ENCODE data around the gene HSD17B1. TPM values are rescaled to one million over a fixed set of nuclear protein-coding genes. Genes with fewer than 3 reads are reported as not detected.
A peak's percentile ranks its signal among the peaks of the same experiment; 100 is the strongest.
"Not testable (repeated sequence)": the region's sequence is repeated elsewhere in the genome, so short reads cannot be mapped to it uniquely, and the experiment has no call there.

The HSD17B1 gene
- total RNA-seq = 1 to 10 TPM in 1 of 4 donors, under 1 TPM in 1, not detected in 2; 0.35 to 3.1 TPM

GRCh38 chr17:42552736-42553135, at the start of gene HSD17B1:
Gene HSD17B1, plus strand, starts transcription at chr17:42552923. Its CDS starts 11 bp downstream, at chr17:42552934.
- DNase-seq; H3K4me1 ChIP-seq; H3K9me3 ChIP-seq; H3K36me3 ChIP-seq; H3K27me3 ChIP-seq; intact Hi-C loops (cut with DNase I; ENCODE audit: low total_unique reads): not testable (repeated sequence)
- Histone ChIP-seq H3K4me3 (peak within 1 kb of the TSS in 1 of 2 donors; percentile 70), H3K27ac (peak within 1 kb of the TSS; percentile 84 to 87)

- H3K9me3 ChIP-seq = no peaks in the 10 kb centered on the region
- no peak for TF ChIP-seq POLR2A (IDR thresholded peaks at IDR 0.05)
- TF ChIP-seq CTCF (IDR thresholded peaks at IDR 0.05) = no peak
- DNase-seq = no peak
- H3K4me3 ChIP-seq = no peak overlapping the region
- no peaks in the 10 kb centered on the region for H3K36me3 ChIP-seq
- no peaks in the 10 kb centered on the region for H3K4me1 ChIP-seq
- no peaks in the 10 kb centered on the region for H3K27me3 ChIP-seq
- H3K27ac ChIP-seq = no peak overlapping the region
- intact Hi-C loops (cut with DNase I; ENCODE audit: low total_unique reads) = no loop called here
Measured at GRCh38 chr17:42502926-42503325, 49.8 kb upstream of the HSD17B1 start.

- H3K4me1 ChIP-seq = no peaks in the 10 kb centered on the region
- no peak overlapping the region for H3K27ac ChIP-seq
- no peaks in the 10 kb centered on the region for H3K9me3 ChIP-seq
- H3K36me3 ChIP-seq = no peaks in the 10 kb centered on the region
- H3K4me3 ChIP-seq = no peak overlapping the region
- H3K27me3 ChIP-seq = no peaks in the 10 kb centered on the region
- no peak for DNase-seq
- TF ChIP-seq POLR2A (IDR thresholded peaks at IDR 0.05) = no peak
- TF ChIP-seq CTCF (IDR thresholded peaks at IDR 0.05) = no peak
- intact Hi-C loops (cut with DNase I; ENCODE audit: low total_unique reads) = no loop called here
Measured at GRCh38 chr17:42507671-42508070, 45.1 kb upstream of the HSD17B1 start.

- no peak overlapping the region for H3K4me3 ChIP-seq
- H3K4me1 ChIP-seq = no peaks in the 10 kb centered on the region
- H3K27ac ChIP-seq = no peak overlapping the region
- DNase-seq = no peak
- no peaks in the 10 kb centered on the region for H3K36me3 ChIP-seq
- H3K9me3 ChIP-seq = no peaks in the 10 kb centered on the region
- intact Hi-C loops (cut with DNase I; ENCODE audit: low total_unique reads) = no loop called here
- TF ChIP-seq CTCF (IDR thresholded peaks at IDR 0.05) (no peak), POLR2A (IDR thresholded peaks at IDR 0.05) (no peak)
- H3K27me3 ChIP-seq = no peaks in the 10 kb centered on the region
Measured at GRCh38 chr17:42508426-42509165, 44.1 kb upstream of the HSD17B1 start.

- Histone ChIP-seq H3K4me1 (no peaks in the 10 kb centered on the region), H3K27ac (no peak overlapping the region), H3K27me3 (no peaks in the 10 kb centered on the region), H3K36me3 (no peaks in the 10 kb centered on the region), H3K4me3 (no peak overlapping the region), H3K9me3 (no peaks in the 10 kb centered on the region)
- intact Hi-C loops (cut with DNase I; ENCODE audit: low total_unique reads) = no loop called here
- TF ChIP-seq CTCF (IDR thresholded peaks at IDR 0.05) (no peak), POLR2A (IDR thresholded peaks at IDR 0.05) (no peak)
- DNase-seq = no peak
Measured at GRCh38 chr17:42509409-42509808, 43.3 kb upstream of the HSD17B1 start.

Measured in uterus (tissue), 4 donors.